Astrocyte of the cerebellum (primary cell): ENCODE results near the gene SLC35F3.
A peak's percentile ranks its signal among the peaks of the same experiment; 100 is the strongest.
"Not testable (repeated sequence)": the region's sequence is repeated elsewhere in the genome, so short reads cannot be mapped to it uniquely, and the experiment has no call there.

Source experiments
- DNase-seq: peaks from one replicate; pipeline ENCODE4 v3.0.0-alpha.2; 2011; ENCODE audit warnings: low read depth
- H3K4me3 ChIP-seq: 2 replicates; pipeline ENCODE4 v1.5.1; 2011; ENCODE audit warnings: mild to moderate bottlenecking, low read depth, low read length, moderate library complexity
- CTCF ChIP-seq: IDR thresholded peaks from 2 replicates; pipeline ENCODE4 v1.5.1; 2012; ENCODE audit warnings: low read length, low read depth, moderate library complexity, mild to moderate bottlenecking; ENCODE audit errors: missing control alignments
- in situ Hi-C: cut with HindIII; loops from 2 replicates; pipeline ENCODE4 v1.10.0; 2017; ENCODE audit warnings: low sequenced_read_pairs

Gene SLC35F3

GRCh38 chr1:233884461-233885151 lies 19.9 kb upstream of the SLC35F3 start:
- in situ Hi-C loops = no loop called here
- TF ChIP-seq CTCF = no peak
- DNase-seq = no peak
- H3K4me3 ChIP-seq = no peak overlapping the region

DNA sequence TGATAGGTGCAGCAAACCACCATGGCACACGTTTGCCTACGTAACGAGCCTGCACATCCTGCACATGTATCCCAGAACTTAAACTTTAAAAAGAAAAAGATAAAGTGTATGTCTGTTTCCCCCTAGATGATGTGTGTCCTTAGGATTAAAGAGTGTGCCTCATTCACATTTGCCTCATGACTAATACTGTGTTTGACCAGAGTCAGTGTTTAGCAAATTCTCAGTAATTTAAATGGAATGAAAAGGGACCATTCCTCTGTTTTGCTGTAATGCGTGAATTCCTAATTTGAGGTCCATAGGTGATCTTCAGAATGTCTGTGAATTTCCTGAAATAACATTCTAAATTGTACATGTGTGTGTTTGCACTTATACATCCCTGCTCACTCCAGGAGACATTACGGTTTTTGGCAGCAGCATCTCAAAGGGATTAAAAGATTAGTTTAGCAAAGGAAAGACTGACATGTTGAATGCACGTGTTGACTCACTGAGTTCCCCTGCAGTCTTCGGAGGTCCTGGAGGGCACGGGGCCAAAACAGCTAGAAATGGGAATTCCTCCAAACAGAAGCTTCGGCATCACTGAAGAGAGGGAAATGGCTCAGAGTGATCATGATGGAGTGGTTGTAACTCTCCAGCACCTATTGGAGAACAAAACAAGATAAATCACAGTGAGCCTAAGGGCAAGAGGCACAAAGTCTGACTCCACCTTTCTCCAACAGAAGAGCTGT lies 19.1 kb upstream of the SLC35F3 start:
- TF ChIP-seq CTCF = no peak
- no peak for DNase-seq
- in situ Hi-C loops = no loop called here
- H3K4me3 ChIP-seq = no peak overlapping the region

DNA sequence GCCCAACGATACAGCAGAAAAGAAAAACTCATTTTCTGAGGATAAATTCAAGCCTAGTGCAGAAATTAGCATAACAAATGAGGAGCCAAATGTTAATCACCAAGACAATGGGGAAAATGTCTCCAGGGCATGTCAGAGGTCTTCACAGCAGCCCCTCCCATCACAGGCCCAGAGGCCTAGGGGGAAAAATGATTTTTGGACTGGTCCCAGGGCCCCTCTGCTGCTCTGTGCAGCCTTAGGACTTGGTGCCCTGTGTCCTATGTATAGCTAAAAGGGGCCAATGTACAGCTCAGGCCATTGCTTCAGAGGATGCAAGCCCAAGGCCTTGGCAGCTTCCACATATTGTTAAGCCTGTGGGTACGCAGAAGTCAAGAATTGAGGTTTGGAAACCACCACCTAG lies 13.3 kb upstream of the SLC35F3 start:
- DNase-seq, in situ Hi-C loops, H3K4me3 ChIP-seq: not testable (repeated sequence)

DNA sequence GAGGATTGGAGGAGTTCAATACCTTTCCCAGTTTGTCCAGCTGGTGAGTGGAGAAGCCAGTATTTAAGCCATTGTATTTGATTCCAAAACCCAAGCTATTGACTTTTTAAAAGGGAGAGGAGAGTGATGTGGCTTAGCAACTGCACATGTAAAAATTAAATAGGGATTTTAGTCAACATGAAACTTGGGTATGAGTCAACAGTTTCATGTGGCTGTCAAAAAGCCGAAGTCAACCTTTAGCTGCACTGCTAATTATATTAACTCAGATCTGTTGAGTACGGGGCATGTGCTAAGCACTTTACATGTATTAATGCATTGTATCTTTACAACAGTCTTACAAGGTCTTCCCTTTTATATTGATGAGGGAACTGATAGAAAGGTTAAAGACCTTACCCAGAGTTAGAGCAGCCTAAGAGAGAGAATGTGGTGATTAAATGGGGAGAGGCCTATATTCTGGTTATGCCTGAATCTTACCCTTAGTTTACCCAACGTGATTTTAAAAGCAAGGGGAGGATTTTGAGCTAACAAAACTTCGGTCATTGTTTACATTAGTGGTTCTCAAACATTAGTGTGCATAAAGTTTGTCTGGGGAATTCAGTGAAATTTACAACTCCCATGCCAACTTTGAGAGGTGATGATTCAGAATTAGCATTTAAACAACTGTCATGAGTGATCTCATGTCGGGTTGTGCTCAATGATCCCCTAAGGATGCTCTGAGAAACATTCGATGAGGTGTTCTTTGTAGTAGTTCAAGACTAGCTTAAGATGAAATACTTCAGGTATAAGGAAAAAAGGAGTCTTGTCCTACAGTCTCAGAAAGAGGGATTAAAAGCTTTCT lies 6.9 kb upstream of the SLC35F3 start:
- no peak for DNase-seq
- no peak overlapping the region for H3K4me3 ChIP-seq
- in situ Hi-C loops = no loop called here
- no peak for TF ChIP-seq CTCF

DNA sequence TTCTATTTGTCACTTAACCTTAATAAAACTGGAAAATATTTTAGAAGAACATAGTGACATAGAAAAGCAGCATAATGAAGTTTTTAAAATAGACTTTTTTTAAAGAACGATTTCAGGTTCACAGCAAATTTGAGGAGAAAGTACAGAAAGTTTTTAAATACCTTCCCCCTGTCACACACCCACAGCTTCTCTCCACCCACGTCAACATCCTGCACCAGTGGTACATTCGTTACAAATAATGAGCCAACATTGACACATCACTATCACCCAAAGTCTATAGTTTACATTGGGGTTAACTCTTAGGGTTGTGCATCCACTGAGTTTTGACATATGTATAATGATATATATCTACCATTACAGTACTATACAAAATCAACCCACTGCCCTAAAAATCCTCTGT lies 3.0 kb upstream of the SLC35F3 start:
- in situ Hi-C loops = no loop called here

GRCh38 chr1:233905416-233906051 lies 1.1 kb downstream of the SLC35F3 start:
- no peak for TF ChIP-seq CTCF
- in situ Hi-C loops = no loop called here
- H3K4me3 ChIP-seq = peak overlapping the region; percentile 55
- DNase-seq = no peak

More for the DNA sequence above, 3.0 kb upstream of the SLC35F3 start:
- H3K4me3 ChIP-seq = no peak overlapping the region
- no peak for TF ChIP-seq CTCF
- no peak for DNase-seq
